Lung (tissue), 12 donors: ENCODE results near the gene KRTAP2-1. TPM values are rescaled to one million over a fixed set of nuclear protein-coding genes. Genes with fewer than 3 reads are reported as not detected.
"Not testable (repeated sequence)": the region's sequence is repeated elsewhere in the genome, so short reads cannot be mapped to it uniquely, and the experiment has no call there.

ENCODE experiments used
- ATAC-seq: fragments of 200-7000 bp; cut with Tn5 transposase; one replicate; pipeline ENCODE4 v1.9.1; 2020; ENCODE audit warnings: moderate number of reproducible peaks; ENCODE audit not compliant: insufficient read depth, low FRiP score
- DNase-seq, 3 donors: peaks; one replicate each; pipeline ENCODE4 v3.0.0-alpha.2; 2013 to 2017
- H3K27ac ChIP-seq, 2 donors: one replicate each; pipeline ENCODE4 v1.5.1; 2013; ENCODE audit warnings: mild to moderate bottlenecking in 2 of 2, moderate library complexity in 2 of 2, control low read depth in 1 of 2, inconsistent platforms in 1 of 2, low read depth in 1 of 2, low read length in 1 of 2
- H3K27me3 ChIP-seq, 3 donors: one replicate each; pipeline ENCODE4 v1.5.1; 2013; ENCODE audit warnings: low read length in 2 of 3; ENCODE audit not compliant: control insufficient read depth in 3 of 3, insufficient read depth in 3 of 3
- H3K36me3 ChIP-seq, 4 donors: one replicate each; pipeline ENCODE4 v1.5.1; 2013; ENCODE audit warnings: low read length in 4 of 4, mild to moderate bottlenecking in 1 of 4, moderate library complexity in 1 of 4; ENCODE audit not compliant: control insufficient read depth in 4 of 4, insufficient read depth in 4 of 4
- H3K4me1 ChIP-seq, 5 donors: one replicate each; pipeline ENCODE4 v1.5.1; 2013; ENCODE audit warnings: low read length in 5 of 5, mild to moderate bottlenecking in 2 of 5, moderate library complexity in 1 of 5; ENCODE audit not compliant: control insufficient read depth in 5 of 5, insufficient read depth in 5 of 5
- H3K4me3 ChIP-seq: one replicate; pipeline ENCODE4 v1.5.1; 2013; ENCODE audit warnings: mild to moderate bottlenecking, control low read depth, moderate library complexity
- H3K9ac ChIP-seq, 2 donors: one replicate each; pipeline ENCODE4 v1.5.1; 2013; ENCODE audit warnings: low read length in 2 of 2, control low read depth in 1 of 2; ENCODE audit not compliant: insufficient read depth in 1 of 2
- H3K9me3 ChIP-seq, 4 donors: one replicate each; pipeline ENCODE4 v1.5.1; 2013; ENCODE audit warnings: low read length in 3 of 4, mild to moderate bottlenecking in 1 of 4, moderate library complexity in 1 of 4; ENCODE audit not compliant: control insufficient read depth in 4 of 4, insufficient read depth in 3 of 4
- CTCF ChIP-seq: IDR thresholded peaks from 2 replicates; pipeline ENCODE4 v1.5.1; 2012; ENCODE audit warnings: mild to moderate bottlenecking; ENCODE audit errors: control extremely low read depth, extremely low read depth
- WGBS, 2 donors: extraction: QIAGEN DNeasy Blood & Tissue Kit; methylation state at CpG; one replicate each; pipeline ENCODE4 v1.1.7; 2013; 5-methylcytosine and 5-hydroxymethylcytosine counted together
- polyA plus RNA-seq, 2 donors: library from polyadenylated mRNA; stranded (reverse); fragments of 200-250 nt; gene quantifications; one replicate each; pipeline ENCODE4 v1.2.1, GENCODE V29; 2013
- total RNA-seq, 2 donors: library from RNA; depleted of rRNA in 1 of 2; stranded (reverse); fragments of >200 nt in 1 of 2; gene quantifications; one replicate each; pipeline ENCODE4 v1.2.1, GENCODE V29; 2014 to 2021
- donor health status: control.
- donor health status: control.
- donor health status: Bipolar disorder and iron deficiency.
- donor health status: healthy.
- donor health status: DM: yes; HTN: yes; CAD: no.

KRTAP2-1 gene
- total and polyA plus RNA-seq, 4 donors, result not detected

GRCh38 chr17:41057547-41057946, 10.4 kb upstream of the KRTAP2-1 start:
- Histone ChIP-seq H3K9ac (no peak overlapping the region), H3K4me3 (no peak overlapping the region), H3K9me3 (peaks cover 0 to 3% (median 0%) of the 10 kb centered on the region in 4 donors), H3K27me3 (peaks cover 0 to 8% (median 5%) of the 10 kb centered on the region in 3 donors), H3K36me3 (no peaks in the 10 kb centered on the region), H3K4me1 (no peaks in the 10 kb centered on the region), H3K27ac (no peak overlapping the region)
- DNase-seq, result no peak
- no peak for TF ChIP-seq CTCF
- ATAC-seq, result no peak
- 94 to 97% methylated on average over 1 of the region's 1 CpG for WGBS, 2 donors

DNA sequence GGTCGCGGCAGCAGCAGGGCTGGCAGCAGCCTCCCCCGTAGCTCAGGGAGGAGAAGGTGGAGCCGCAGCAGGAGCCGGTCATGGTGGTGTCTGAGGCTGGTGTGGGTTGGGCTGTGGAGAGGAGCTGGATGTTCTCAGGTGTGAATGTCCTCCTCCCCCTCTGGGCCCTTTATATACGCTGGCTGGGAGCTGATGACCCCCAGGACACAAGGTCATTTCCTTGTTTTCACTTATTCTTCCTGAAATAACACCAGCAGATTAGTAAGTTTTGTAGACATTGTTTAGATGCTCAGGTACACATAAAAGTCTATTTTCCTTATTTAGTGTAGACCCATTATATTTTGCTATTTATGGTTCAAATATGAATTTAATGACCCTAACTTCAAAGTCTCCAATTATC, 8.0 kb upstream of the KRTAP2-1 start, which contains the start of gene KRTAP2-2:
TSS of gene KRTAP2-2 (minus strand) at position 101 of the 400 bp plus-strand sequence. CDS start at position 82, 19 bp downstream.
- WGBS, 2 donors, result 65 to 67% methylated on average over 1 of the region's 6 CpGs
- not testable (repeated sequence) for H3K27me3 ChIP-seq, H3K4me1 ChIP-seq, ATAC-seq, DNase-seq, H3K4me3 ChIP-seq, H3K36me3 ChIP-seq, H3K9me3 ChIP-seq, H3K9ac ChIP-seq, H3K27ac ChIP-seq

- not testable (repeated sequence) for H3K4me1 ChIP-seq, H3K9me3 ChIP-seq, H3K27ac ChIP-seq, H3K9ac ChIP-seq, H3K4me3 ChIP-seq, H3K27me3 ChIP-seq, ATAC-seq, H3K36me3 ChIP-seq, DNase-seq
- WGBS, 2 donors, result 72 to 80% methylated on average over 7 to 9 of the region's 9 CpGs
Observed at GRCh38 chr17:41054556-41054955, 7.4 kb upstream of the KRTAP2-1 start.

DNA sequence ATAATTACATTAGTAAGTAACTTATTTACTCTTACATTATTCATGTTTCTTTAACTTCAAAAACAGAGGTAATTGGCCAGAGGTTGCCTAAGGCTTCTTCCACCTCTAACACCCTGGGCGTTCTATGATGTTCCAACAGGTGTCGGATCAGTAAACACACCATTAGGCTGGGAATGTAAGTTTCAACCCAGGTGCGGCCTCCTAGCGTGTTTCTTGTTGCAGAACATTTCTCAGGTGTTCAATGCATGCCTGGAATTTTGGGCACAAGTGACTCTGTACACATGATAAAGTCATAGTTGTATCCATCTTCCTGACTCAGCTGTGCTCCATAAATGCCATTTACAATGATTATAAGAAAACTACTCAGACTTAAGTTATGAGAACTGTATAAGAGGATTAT, 6.9 kb upstream of the KRTAP2-1 start:
- ATAC-seq (no peak), DNase-seq (no peak)
- 85 to 95% methylated on average over 4 of the region's 4 CpGs for WGBS, 2 donors
- Histone ChIP-seq H3K9ac (no peak overlapping the region), H3K9me3 (peaks cover 0 to 3% (median 0%) of the 10 kb centered on the region in 4 donors), H3K27ac (no peak overlapping the region), H3K27me3 (peaks cover 0 to 2% (median 2%) of the 10 kb centered on the region in 3 donors), H3K36me3 (no peaks in the 10 kb centered on the region), H3K4me1 (no peaks in the 10 kb centered on the region), H3K4me3 (no peak overlapping the region)
- no peak for TF ChIP-seq CTCF
